HG03342 (cell line): ENCODE results near the gene FRAT2.
A peak's percentile ranks its signal among the peaks of the same experiment; 100 is the strongest.

Experiments used
- ATAC-seq: cut with Tn5 transposase; IDR thresholded peaks from one replicate; pipeline ENCODE4 v1.9.1; 2021; ENCODE audit warnings: mild to moderate bottlenecking, moderate library complexity; ENCODE audit not compliant: unreplicated experiment

Gene FRAT2, protein sequence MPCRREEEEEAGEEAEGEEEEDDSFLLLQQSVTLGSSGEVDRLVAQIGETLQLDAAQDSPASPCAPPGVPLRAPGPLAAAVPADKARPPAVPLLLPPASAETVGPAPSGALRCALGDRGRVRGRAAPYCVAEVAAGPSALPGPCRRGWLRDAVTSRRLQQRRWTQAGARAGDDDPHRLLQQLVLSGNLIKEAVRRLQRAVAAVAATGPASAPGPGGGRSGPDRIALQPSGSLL

DNA sequence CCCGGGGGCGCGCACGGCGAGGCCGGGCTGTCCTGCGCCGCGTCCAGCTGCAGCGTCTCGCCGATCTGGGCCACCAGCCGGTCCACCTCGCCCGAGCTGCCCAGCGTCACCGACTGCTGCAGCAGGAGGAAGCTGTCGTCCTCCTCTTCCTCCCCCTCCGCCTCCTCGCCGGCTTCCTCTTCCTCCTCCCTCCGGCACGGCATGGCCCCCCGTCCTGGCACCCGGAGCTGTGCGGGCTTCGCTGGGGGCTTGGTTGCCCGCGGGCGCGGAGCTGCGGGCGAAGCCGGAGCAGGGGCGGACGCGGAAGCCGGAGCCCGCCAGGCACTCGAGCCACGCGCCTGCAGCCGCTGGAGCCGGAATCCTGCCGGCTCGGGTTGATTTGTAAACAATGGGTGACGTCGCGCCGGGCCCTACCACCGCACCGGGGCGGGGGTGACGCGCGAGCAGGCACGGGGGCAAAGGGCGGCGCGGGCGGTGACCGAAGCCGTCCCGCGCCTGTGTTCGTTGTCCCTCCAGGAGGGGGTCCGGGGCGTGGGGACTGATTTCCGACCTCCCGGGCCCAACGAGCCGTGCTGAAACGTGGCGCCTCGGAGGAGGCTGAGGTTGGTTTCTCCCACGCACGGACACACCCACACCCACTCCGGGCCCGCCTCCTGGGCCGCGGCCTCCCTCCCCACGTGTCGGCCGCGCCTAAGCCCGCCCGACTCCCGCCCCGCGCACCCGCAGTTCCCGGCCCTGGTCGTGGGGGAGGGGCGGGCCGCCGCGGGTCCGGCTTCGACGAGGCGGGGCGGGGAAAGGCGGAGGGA, at the start of gene FRAT2:
FRAT2 (minus strand) TSS at position 360 of the 806 bp plus-strand sequence; CDS start at position 203, 157 bp downstream.
- peak; percentile 79 for ATAC-seq

DNA sequence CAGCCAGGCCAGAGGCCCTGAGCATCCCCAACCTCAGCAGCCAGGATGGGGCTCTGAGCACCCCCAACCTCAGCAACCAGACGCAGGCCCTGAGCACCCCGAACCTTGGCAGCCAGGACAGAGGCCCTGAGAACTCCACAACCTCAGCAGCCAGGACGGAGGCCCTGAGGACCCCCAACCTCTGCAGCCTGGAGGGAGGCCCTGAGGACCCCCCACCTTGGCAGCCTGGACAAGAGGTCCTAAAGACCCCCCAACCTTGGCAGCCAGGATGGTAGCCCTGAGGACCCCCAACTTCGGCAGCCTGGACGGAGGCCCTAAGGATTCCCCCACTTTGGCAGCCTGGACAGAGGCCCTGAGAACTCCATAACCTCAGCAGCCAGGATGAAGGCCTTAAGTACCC, 49.6 kb upstream of the FRAT2 start:
- ATAC-seq, result no peak

DNA sequence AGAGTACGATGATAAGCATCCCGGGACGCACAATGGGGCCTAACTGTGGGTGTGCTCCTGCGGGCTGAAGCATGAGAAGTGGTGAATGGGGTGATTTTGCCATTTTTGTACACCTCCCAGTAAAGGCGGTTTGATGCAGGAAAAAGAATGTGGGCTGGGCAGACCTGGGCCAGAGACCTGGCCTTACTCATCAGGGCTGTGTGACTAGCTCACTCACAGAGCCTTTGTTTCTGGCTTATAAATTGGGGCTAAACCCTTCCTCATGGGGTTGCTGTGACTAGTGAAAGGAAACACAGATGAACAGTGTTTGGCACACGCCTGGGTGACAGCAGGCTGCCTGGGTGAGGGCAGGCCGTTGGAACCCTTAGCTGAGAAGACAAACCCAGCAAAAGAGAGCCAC, 48.6 kb upstream of the FRAT2 start:
- ATAC-seq, result no peak

DNA sequence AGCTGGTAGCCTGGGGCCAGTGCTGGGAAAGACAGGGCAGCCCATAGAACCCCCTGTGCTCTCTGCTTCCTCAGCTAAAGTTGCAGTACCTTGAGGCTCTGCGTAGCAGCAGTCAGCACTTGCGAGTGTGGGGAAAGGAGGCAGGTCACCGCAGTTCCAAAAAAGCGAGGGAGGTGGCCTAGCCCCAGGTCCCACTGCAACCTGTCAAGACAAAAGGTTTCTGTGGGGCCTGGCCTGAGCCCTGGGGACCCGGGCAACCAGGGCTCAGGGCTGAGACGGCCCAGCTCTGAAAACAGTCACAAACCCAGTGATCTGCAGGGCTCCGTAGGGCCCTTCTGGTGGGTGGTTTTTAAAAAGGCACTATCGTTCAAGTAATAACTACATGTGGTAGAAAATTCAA, 47.1 kb upstream of the FRAT2 start:
- no peak for ATAC-seq

DNA sequence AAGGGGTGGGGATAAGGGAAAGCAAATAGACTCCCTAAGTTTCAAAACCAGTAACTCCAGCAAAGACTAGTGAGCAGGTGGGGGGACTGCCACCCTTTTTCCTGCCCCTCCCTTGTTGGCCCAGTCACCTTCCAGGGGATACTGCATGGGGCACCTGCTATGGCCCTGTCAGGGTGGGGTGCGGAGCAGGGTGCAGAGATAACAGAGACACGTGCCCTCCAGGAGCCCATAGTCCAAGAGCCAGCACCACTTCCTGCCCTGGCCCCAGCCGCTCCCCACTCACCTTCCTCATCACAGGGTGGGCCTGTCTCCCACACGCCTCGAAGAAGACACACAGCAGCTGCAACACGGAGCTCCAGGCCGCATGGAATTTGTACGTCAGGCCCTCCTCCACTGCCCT, 46.0 kb upstream of the FRAT2 start:
- no peak for ATAC-seq

DNA sequence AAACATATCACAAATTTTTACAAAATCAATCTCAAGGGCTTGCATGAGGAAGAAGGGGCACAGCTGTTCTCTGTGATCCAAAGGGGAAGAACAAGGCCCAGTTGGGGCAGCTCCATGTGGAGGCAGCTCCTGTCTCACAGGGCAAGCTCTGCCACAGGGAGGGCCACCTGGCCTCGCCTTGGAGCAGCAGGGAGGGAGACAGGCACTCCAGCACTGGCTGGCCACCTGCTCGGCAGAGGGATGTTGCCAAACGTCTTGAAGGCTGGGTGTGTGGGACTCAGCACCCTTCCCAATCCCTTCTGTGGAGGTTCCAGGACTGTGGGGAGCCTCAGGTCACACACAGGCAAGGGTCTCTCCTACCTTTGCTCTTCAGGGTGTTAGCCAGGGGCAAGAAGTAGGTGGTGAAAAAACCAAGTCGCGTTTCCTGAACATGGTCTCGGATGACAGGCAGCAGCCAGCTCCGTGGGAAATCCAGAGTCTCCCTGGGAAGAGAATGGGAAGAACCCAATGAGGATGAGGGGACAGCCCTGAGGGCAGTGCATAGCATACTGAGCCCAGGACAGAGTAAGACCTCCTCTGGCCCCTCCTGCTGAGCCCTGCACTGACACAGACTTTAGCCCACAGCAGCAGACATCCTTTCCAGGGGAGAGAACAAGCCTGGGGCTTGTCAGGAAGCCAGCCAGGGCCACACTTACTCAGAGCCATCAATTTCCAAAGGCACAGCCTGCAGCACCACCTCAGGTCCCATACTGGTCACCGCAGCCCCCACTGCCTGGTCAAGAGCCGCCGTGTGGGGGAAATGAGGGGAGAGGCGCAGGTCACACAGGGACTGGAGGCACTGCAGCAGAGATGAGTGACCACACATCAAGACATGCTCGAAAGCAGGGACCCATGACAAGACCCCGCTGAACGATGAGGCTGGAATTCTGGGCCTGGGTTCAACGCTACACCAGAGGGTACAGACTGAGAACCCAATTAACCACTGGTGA, 44.7 kb upstream of the FRAT2 start:
- no peak for ATAC-seq

DNA sequence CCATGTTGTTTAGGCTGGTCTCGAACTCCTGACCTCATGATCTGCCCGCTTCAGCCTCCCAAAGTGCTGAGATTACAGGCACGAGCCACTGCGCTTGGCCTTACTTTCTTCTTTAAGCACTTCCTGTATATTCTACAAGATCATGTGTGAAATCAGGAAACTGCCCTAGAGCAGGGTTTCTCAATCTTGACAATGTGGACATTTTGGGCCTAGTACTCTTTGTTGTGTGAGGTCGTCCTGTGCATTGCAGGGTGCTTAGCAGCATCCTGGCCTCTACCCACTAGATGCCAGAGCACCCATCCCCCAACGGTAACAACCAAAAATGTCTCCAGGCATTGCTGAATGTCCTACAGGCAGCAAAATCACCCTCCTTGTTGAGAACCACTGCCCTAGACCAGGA, 41.9 kb upstream of the FRAT2 start:
- ATAC-seq, result no peak

DNA sequence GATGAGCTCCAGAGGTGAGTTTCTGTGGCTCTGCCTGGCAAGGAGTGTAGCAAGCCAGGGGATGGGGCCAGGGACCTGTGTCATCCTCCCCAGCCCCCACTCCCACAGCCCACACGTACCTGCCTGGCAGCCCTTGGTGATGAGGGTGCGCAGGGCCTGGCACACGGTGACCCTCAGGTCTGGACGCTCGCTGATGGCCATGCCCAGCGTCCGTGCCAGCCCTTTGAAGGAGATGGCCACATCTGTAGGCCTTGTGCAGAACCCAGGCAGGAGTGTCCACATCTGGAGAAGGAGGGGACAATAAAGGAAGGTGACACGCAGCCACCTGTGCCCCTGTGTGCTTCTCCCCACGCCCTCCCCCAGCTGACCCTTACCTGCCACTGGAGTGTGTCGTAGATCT, 38.9 kb upstream of the FRAT2 start:
- no peak for ATAC-seq

DNA sequence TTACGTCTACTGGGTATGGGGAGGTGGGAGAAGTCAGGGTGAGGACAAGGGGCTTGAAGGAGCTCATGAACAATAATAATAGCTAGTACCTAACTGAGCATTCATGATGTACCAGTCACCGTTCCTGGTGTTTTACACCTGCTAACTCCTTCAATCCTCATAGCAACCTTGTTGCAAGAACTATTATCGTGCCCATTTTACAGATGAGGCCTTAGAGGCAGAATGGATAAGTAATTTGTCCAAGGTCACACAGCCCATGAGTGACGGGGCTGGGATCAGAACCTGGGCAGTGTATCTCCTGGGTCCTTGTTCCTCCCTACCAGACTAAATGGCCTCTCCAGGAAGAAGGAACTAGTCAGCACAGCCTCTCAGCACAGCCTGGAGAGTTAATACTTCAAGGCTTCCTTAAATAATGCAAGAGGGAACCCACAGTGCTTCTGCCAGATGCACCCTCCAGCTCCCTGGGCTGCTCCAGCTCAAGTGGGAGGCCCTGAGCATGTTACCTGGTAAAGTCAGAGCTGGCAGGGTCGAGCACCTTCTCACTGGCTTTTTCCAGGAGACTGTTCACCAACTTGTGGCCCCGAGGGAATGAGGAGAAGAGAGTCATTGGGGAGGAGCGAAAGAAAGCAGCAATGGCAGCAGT, 37.8 kb upstream of the FRAT2 start:
- ATAC-seq, result no peak

DNA sequence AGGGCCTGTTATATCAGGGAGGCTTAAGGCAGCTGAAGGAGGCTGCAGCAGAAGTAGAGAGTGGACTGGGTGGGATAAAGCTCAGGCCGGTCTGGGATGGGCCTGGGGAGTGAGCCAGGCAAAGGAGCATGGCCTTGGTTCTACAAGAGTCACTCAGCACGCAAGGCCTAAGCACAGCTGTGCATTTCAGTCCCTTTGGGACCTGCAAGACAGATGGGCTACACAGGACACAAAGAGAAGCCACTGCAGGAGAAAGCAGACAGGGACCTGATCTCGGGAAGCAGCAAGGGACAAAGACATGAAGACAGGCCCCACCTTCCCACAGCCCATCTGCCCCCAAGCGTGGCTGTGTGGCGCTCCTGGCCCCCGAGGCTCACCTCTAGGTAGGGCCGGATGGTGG, 37.2 kb upstream of the FRAT2 start:
- no peak for ATAC-seq

DNA sequence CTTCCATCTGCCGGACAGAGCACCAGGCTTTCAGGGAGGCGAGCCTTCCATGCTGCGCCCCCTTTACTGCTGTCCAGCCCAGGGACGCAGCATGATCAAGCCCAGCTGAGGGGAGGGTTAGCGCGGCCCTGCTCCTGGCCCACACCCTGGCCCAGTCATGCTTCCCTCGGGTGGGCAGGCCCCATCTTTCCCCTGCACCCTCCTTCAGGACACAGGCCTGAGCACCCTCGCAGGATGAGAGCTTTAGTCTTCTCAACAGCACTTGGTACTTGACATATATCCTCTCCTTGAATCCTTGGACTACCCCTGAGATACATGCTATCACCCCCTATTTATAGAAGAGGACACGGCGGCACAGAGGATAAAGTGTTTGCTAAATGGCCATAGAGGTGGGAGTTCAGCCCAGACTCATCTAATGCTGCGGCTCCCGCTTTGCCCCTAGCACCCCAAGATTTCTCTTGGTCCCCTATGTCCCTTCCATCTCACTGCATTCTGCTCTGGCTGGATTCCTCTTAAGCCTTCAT, 32.7 kb upstream of the FRAT2 start:
- ATAC-seq, result no peak

DNA sequence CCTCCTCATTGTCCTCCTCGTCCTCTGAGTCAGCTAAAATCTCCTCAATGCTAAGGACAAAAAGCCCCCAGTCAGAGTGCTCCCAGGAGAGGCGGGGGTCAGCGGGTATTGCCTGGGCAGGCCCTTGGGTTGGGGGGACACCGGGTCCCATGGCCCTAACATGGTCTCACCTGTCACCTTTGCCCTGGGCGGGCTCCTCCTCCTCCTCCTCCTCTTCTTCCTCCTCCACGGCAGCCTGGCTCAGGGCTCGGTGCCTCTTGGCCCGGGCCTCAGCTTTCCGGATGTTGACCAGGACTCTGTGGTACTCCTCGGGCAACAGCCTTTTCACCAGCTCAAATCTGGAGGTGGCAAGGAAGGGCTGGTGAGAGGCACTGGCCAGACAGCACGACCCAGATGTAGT, 32.0 kb upstream of the FRAT2 start:
- no peak for ATAC-seq

DNA sequence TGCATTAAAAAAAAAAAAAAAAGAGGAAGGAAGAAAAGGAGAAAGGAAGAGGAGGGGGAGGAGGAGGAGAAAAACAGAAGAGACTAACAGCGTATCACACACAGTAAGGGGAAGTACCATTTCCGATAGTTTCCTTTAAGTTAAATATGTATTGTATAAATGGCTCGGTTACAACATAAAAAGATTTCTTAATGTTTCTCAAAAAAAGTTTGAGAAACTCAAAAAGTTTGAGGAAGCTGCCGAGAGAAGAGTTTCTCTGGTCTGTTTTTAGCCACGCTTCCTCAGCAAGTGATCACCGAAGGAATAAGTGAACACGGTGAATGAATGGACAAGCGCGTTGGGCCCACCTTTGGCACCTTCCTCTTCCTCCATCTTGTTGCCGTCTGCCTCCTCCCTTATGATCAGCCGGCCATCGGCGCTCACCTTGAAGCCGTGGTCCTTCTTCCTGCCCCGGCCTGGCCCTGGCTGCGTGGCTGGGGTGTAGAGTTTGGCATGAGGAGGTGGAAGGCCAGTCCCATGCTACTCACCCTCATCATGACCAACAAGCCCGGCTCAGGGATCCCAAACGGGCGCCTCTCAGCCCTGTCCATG, 31.3 kb upstream of the FRAT2 start:
- ATAC-seq, result no peak

DNA sequence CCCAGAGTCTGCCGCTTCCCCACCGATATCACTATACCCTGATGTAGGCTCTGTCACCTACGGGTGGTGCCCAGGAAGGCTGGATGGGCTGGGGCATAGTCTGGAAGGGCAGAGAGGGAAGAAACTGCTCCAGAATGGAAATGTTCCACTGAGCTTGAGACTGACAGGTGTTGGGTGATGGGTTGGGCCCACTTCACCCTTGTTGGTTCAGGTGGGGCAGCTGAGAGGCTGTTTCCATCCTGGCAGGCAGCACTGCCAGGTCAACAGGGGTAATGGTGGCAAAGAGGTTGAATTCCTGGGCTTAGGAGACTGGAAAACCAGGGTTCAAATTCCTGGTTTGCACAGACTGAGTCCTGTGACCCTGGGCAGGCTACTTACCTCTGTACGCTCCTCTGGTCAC, 28.5 kb upstream of the FRAT2 start:
- ATAC-seq, result no peak

DNA sequence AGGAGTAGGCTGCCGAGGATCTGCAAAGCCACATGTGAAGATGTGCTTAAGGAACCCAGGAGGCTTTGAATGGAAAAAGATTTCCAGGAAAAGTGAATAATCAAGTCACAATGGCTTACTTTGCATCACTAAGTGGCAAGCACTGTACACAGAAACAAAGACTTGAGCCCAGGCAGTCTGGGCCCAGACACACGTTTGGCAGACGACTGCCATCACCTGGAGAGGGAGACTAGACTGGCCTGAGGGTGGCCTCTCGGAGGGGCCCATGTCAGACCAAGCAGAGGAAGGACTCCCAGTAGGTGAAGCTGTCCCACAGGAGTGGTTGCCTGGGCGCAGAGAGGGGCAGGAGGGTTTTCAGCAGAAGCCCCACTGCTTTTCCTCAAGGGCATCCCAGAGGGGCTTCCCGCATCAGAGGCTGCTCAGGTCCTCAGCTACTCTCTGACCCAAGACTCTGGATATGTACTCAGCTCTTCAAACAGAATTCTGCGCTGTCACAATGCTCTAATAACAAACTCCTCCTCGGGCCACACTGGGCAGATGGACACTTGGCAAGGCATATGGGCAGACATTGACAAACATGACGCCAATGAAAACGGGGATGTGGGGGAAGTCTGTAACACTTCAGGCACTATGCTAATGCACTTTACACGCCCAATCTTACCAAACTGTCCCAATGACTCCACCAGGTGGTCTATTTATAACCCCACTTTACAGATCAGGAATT, 27.9 kb upstream of the FRAT2 start:
- ATAC-seq, result no peak

DNA sequence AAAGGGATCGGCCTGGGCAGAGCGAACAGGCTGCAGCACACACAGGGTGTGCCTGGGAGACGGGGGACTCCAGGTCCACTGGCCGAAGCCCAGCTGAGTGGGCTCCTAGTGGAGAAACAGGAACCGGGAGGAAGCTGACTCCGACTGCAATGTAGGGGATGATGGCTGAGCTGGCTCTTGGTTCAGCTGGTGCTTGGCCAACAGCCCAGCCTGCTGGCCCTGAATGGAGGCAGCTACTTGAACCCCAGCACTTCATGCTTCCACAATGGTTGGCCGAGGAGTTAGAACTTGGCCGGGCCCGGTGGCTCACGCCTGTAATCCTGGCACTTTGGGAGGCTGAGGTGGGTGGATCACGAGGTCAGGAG, 27.0 kb upstream of the FRAT2 start:
- no peak for ATAC-seq

DNA sequence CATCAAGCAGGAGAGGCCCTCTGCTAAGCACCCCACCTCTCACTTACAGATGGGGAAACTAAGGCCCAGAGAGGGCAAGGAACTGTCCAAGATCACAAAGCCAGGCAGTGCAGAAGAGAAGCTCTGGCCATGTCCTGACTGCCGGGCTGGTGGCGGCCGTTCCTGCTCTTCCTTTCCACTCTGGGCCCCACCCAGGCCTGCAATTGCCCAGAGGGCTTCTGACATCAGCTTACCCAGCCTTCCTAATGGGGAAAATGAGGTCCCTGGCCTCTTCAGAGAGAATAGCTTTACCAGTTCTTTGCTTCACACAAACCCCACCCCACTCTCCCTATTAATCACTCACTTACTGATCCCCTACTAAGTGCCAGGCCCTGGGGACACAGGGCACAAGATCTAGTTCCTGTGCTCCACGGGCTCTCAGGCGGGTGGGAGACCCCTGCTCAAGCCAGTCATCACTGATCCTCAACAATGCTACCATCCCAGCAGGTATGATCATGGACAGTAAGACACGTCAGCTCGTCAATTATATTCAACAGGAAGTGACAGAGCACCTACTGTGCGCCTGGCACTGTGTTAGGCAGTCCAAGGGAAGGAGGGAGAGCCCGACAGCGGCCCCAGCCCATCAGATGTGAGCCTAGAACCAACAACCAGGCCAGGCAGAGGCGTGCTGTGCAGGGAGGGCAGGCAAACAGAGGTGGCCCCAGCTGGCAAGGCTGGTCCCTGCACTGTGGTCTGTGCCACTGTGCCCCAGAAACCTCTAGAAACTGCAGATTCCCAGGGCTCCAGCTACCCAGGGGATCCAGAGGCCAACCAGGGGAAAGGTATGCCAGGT, 26.4 kb upstream of the FRAT2 start:
- ATAC-seq, result no peak

DNA sequence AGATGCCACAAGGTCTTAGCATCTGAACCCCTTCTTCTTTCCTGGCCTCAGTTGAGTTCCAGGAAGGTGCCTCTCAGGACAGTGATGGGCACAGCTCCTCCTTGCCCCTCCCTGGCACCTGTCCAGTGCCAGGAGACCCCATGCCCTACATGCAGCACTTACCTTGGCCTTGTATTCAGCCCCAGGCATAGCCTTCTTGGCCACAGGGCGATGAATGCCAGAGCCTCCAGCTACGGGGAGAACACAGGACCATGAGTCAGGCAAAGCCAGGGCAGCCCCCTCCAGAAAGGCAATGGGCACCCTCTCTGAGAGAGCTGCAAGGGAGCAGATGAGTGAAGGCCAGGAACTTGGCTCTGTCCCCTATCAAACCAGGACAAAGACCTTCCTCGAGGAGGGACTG, 24.3 kb upstream of the FRAT2 start:
- ATAC-seq, result no peak

DNA sequence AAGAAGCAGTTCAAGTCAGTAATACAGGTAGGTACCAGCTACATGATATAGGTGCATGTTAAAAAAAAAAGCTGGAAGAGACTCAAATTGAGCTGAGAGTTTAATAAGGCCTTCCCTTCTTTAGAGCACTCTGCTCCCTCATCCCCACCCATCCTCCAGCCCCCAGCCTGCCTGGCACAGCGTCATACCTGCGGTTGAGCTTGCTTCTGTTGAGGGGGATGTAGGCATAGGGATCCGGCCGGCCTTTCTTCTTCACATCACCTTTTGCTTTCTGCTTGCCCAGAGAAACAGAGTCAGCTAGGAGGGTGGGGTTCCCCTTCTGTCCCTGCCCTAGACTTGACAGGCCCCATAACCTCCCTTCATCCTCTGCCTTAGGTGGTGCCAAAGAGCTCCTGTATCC, 23.8 kb upstream of the FRAT2 start:
- no peak for ATAC-seq
